Activated effector memory CD4-positive, alpha-beta T cell treated with Interleukin-2 at 50 U/mL for 16 hours (primary cell): ENCODE data around the gene PELI3.
"Not testable (repeated sequence)": the region's sequence is repeated elsewhere in the genome, so short reads cannot be mapped to it uniquely, and the experiment has no call there.

Source experiments
- DNase-seq: peaks from one replicate; pipeline ENCODE4 v3.0.0-alpha.2; 2020

PELI3 gene

GRCh38 chr11:66466225-66467033 lies at the start of gene PELI3:
PELI3 (plus strand) TSS chr11:66466905; CDS start chr11:66468129, 1,224 bp downstream.
- DNase-seq = peak; percentile 90

- no peak for DNase-seq
These were observed 49.7 kb upstream of the PELI3 start for GRCh38 chr11:66417000-66417399.

GRCh38 chr11:66418168-66418985 lies 48.3 kb upstream of the PELI3 start:
- peak; percentile 10 for DNase-seq

- DNase-seq = no peak
These were observed 47.8 kb upstream of the PELI3 start for GRCh38 chr11:66418986-66419308.

GRCh38 chr11:66419825-66420224 lies 46.9 kb upstream of the PELI3 start:
- DNase-seq = no peak

GRCh38 chr11:66420671-66421476 lies 45.8 kb upstream of the PELI3 start, which contains the start of gene NPAS4:
NPAS4 (plus strand) TSS chr11:66421035; CDS start chr11:66421180, 145 bp downstream.
- DNase-seq = no peak

- DNase-seq = peak; percentile 77
These were observed 45.1 kb upstream of the PELI3 start for GRCh38 chr11:66421492-66422205.

- no peak for DNase-seq
These were observed 40.4 kb upstream of the PELI3 start for GRCh38 chr11:66426314-66426713.

- DNase-seq = no peak
These were observed 37.8 kb upstream of the PELI3 start for GRCh38 chr11:66428933-66429332.

- DNase-seq = peak; percentile 48
These were observed 36.6 kb upstream of the PELI3 start for GRCh38 chr11:66429983-66430602.

GRCh38 chr11:66431287-66431686 lies 35.4 kb upstream of the PELI3 start:
- not testable (repeated sequence) for DNase-seq

GRCh38 chr11:66431871-66432329 lies 34.8 kb upstream of the PELI3 start:
- not testable (repeated sequence) for DNase-seq

GRCh38 chr11:66432597-66432996 lies 34.1 kb upstream of the PELI3 start:
- DNase-seq = no peak

GRCh38 chr11:66437979-66438503 lies 28.7 kb upstream of the PELI3 start:
- no peak for DNase-seq

- peak; percentile 84 for DNase-seq
These were observed 27.9 kb upstream of the PELI3 start, which contains the start of gene MRPL11 for GRCh38 chr11:66438504-66439466. MRPL11 (minus strand) TSS chr11:66438848; CDS start chr11:66438754, 94 bp downstream.

- DNase-seq = not testable (repeated sequence)
These were observed 26.4 kb upstream of the PELI3 start for GRCh38 chr11:66440101-66440939.

GRCh38 chr11:66440940-66441282 lies 25.8 kb upstream of the PELI3 start:
- DNase-seq = not testable (repeated sequence)

GRCh38 chr11:66443602-66444001 lies 23.1 kb upstream of the PELI3 start:
- DNase-seq = no peak

- DNase-seq = no peak
These were observed 19.7 kb upstream of the PELI3 start for GRCh38 chr11:66447012-66447411.
